ENCODE results near the gene CATSPERE.
"Not testable (repeated sequence)": the region's sequence is repeated elsewhere in the genome, so short reads cannot be mapped to it uniquely, and the experiment has no call there.

The CATSPERE gene

GRCh38 chr1:244466724-244467123 is 5.7 kb downstream of the CATSPERE start:
- TF ChIP-seq SNAI2 (CRISPR knock-in tag; IDR thresholded peaks at IDR 0.05) (no peak), ISL1 (CRISPR knock-in tag; IDR thresholded peaks at IDR 0.05) (no peak), CSRNP3 (CRISPR knock-in tag; IDR thresholded peaks at IDR 0.05) (no peak), TSHZ2 (CRISPR knock-in tag; IDR thresholded peaks at IDR 0.05) (no peak), CREB5 (CRISPR knock-in tag; IDR thresholded peaks at IDR 0.05; ENCODE audit: low read depth) (no peak), BACH2 (CRISPR knock-in tag; IDR thresholded peaks at IDR 0.05; ENCODE audit: borderline replicate concordance) (no peak), OSR1 (CRISPR knock-in tag; IDR thresholded peaks at IDR 0.05) (no peak)
- no peak for ATAC-seq

- ATAC-seq = no peak
- TF ChIP-seq TOX (CRISPR knock-in tag; IDR thresholded peaks at IDR 0.05; ENCODE audit: borderline replicate concordance) (no peak), ISL1 (CRISPR knock-in tag; IDR thresholded peaks at IDR 0.05) (no peak), CREB5 (CRISPR knock-in tag; IDR thresholded peaks at IDR 0.05; ENCODE audit: low read depth) (no peak)
Measured at GRCh38 chr1:244473059-244473605, 12.1 kb downstream of the CATSPERE start.

- not testable (repeated sequence) for ATAC-seq
Measured at GRCh38 chr1:244484971-244485370, 23.9 kb downstream of the CATSPERE start.

- TF ChIP-seq TOX (CRISPR knock-in tag; IDR thresholded peaks at IDR 0.05; ENCODE audit: borderline replicate concordance) (no peak), GLIS3 (CRISPR knock-in tag; IDR thresholded peaks at IDR 0.05) (no peak), ISL1 (CRISPR knock-in tag; IDR thresholded peaks at IDR 0.05) (no peak), SNAI2 (CRISPR knock-in tag; IDR thresholded peaks at IDR 0.05) (no peak), POU6F1 (CRISPR knock-in tag; IDR thresholded peaks at IDR 0.05; ENCODE audit: borderline replicate concordance, low read depth) (no peak), ZNF8 (CRISPR knock-in tag; IDR thresholded peaks at IDR 0.05) (no peak), CSRNP3 (CRISPR knock-in tag; IDR thresholded peaks at IDR 0.05) (no peak), OSR1 (CRISPR knock-in tag; IDR thresholded peaks at IDR 0.05) (no peak), TCF4 (CRISPR knock-in tag; IDR thresholded peaks at IDR 0.05; ENCODE audit: borderline replicate concordance) (no peak), ESRRG (CRISPR knock-in tag; IDR thresholded peaks at IDR 0.05) (no peak), RARB (CRISPR knock-in tag; IDR thresholded peaks at IDR 0.05) (no peak), CSDC2 (CRISPR knock-in tag; IDR thresholded peaks at IDR 0.05) (no peak), PATZ1 (CRISPR knock-in tag; IDR thresholded peaks at IDR 0.05; ENCODE audit: borderline replicate concordance) (no peak), ZFP30 (CRISPR knock-in tag; IDR thresholded peaks at IDR 0.05) (no peak), PPARA (CRISPR knock-in tag; IDR thresholded peaks at IDR 0.05; ENCODE audit: borderline replicate concordance) (no peak), TSHZ2 (CRISPR knock-in tag; IDR thresholded peaks at IDR 0.05) (no peak), ZC3H10 (CRISPR knock-in tag; IDR thresholded peaks at IDR 0.05) (no peak), ZNF565 (CRISPR knock-in tag; conservative IDR thresholded peaks at IDR 0.05; ENCODE audit: low read depth) (no peak)
- no peak for ATAC-seq
Measured at GRCh38 chr1:244494653-244495052, 33.6 kb downstream of the CATSPERE start.

All from SK-N-SH treated with all-trans-retinoic acid at 6 μM for 48 hours (cell line).